DND-41 (cell line): ENCODE data around the gene ZNF70.

Experiments
- ATAC-seq: fragments of 200-7000 bp; cut with Tn5 transposase; 3 replicates; pipeline ENCODE4 v1.9.1; 2021; ENCODE audit warnings: low read depth; ENCODE audit not compliant: insufficient read depth
- DNase-seq: peaks from one replicate; pipeline ENCODE4 v3.0.0-alpha.2; 2020
- H2AFZ ChIP-seq: 2 replicates; pipeline ENCODE4 v1.6.0; 2012; ENCODE audit warnings: low read depth, low read length
- H3K27ac ChIP-seq: 2 replicates; pipeline ENCODE4 v1.5.1; 2012; ENCODE audit warnings: low read length, inconsistent platforms
- H3K27me3 ChIP-seq: fragments of 200-600 bp; sonication (generic); 2 replicates; pipeline ENCODE4 v1.6.0; 2012; ENCODE audit warnings: low read length, mild to moderate bottlenecking, inconsistent platforms; ENCODE audit not compliant: insufficient read depth, poor library complexity
- H3K36me3 ChIP-seq: 2 replicates; pipeline ENCODE4 v1.5.1; 2012; ENCODE audit warnings: low read length, inconsistent platforms; ENCODE audit not compliant: insufficient read depth
- H3K4me1 ChIP-seq: 2 replicates; pipeline ENCODE4 v1.5.1; 2012; ENCODE audit warnings: mild to moderate bottlenecking, low read length; ENCODE audit not compliant: insufficient read depth
- H3K4me2 ChIP-seq: 2 replicates; pipeline ENCODE4 v1.6.0; 2012; ENCODE audit warnings: mild to moderate bottlenecking, moderate library complexity, low read length, inconsistent platforms; ENCODE audit not compliant: insufficient read depth
- H3K4me3 ChIP-seq, 2 experiments: fragments of 200-600 bp in 1 of 2; shearing (Covaris generic) in 1 of 2; 2 replicates each; pipeline ENCODE4 v1.5.1; 2012 to 2016; ENCODE audit warnings: inconsistent platforms in 2 of 2, low read length in 2 of 2, mild to moderate bottlenecking in 2 of 2, low read depth in 1 of 2, moderate library complexity in 1 of 2
- H3K79me2 ChIP-seq: 2 replicates; pipeline ENCODE4 v1.6.0; 2012; ENCODE audit warnings: low read length, inconsistent platforms; ENCODE audit not compliant: insufficient read depth
- H3K9ac ChIP-seq: 2 replicates; pipeline ENCODE4 v1.6.0; 2012; ENCODE audit warnings: low read depth, mild to moderate bottlenecking, inconsistent platforms, low read length, moderate library complexity
- H3K9me3 ChIP-seq: 2 replicates; pipeline ENCODE4 v1.5.1; 2012; ENCODE audit warnings: low read length, moderate library complexity, mild to moderate bottlenecking, inconsistent platforms; ENCODE audit not compliant: insufficient read depth, severe bottlenecking
- H4K20me1 ChIP-seq: 2 replicates; pipeline ENCODE4 v1.6.0; 2012; ENCODE audit warnings: low read length; ENCODE audit not compliant: insufficient read depth
- EZH2 ChIP-seq: IDR thresholded peaks from 3 replicates; pipeline ENCODE4 v1.6.1; 2012; ENCODE audit warnings: borderline replicate concordance, low read depth, mild to moderate bottlenecking, moderate library complexity, low read length, inconsistent platforms; ENCODE audit not compliant: severe bottlenecking
- TF ChIP-seq, protein P1 (sequence below): IDR thresholded peaks from 2 replicates; pipeline ENCODE4 v1.5.1; 2012; ENCODE audit warnings: borderline replicate concordance, low read length, moderate library complexity, mild to moderate bottlenecking; ENCODE audit not compliant: poor library complexity, severe bottlenecking; ENCODE audit errors: extremely low read depth

The ZNF70 gene

DNA sequence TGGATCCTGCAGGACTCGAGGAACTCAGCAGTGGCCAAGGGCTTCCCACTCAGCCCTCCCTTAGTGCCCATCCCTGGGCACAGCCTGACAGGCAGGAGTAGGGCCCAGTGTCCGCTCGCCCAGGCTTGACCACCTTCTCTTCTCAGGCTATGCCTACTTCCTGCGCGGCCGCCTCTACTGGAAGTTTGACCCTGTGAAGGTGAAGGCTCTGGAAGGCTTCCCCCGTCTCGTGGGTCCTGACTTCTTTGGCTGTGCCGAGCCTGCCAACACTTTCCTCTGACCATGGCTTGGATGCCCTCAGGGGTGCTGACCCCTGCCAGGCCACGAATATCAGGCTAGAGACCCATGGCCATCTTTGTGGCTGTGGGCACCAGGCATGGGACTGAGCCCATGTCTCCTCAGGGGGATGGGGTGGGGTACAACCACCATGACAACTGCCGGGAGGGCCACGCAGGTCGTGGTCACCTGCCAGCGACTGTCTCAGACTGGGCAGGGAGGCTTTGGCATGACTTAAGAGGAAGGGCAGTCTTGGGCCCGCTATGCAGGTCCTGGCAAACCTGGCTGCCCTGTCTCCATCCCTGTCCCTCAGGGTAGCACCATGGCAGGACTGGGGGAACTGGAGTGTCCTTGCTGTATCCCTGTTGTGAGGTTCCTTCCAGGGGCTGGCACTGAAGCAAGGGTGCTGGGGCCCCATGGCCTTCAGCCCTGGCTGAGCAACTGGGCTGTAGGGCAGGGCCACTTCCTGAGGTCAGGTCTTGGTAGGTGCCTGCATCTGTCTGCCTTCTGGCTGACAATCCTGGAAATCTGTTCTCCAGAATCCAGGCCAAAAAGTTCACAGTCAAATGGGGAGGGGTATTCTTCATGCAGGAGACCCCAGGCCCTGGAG, 32.6 kb upstream of the ZNF70 start:
- H3K9ac ChIP-seq: no peak overlapping the region
- no peak overlapping the region for H2AFZ ChIP-seq
- no peak for DNase-seq
- H3K36me3 ChIP-seq: peaks cover 3% of the 10 kb centered on the region
- TF ChIP-seq, protein P1, sequence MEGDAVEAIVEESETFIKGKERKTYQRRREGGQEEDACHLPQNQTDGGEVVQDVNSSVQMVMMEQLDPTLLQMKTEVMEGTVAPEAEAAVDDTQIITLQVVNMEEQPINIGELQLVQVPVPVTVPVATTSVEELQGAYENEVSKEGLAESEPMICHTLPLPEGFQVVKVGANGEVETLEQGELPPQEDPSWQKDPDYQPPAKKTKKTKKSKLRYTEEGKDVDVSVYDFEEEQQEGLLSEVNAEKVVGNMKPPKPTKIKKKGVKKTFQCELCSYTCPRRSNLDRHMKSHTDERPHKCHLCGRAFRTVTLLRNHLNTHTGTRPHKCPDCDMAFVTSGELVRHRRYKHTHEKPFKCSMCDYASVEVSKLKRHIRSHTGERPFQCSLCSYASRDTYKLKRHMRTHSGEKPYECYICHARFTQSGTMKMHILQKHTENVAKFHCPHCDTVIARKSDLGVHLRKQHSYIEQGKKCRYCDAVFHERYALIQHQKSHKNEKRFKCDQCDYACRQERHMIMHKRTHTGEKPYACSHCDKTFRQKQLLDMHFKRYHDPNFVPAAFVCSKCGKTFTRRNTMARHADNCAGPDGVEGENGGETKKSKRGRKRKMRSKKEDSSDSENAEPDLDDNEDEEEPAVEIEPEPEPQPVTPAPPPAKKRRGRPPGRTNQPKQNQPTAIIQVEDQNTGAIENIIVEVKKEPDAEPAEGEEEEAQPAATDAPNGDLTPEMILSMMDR: no peak
- TF ChIP-seq EZH2: no peak
- H3K4me2 ChIP-seq: no peak overlapping the region
- no peak overlapping the region for H3K4me3 ChIP-seq
- peaks cover 15% of the 10 kb centered on the region for H3K79me2 ChIP-seq
- H3K27ac ChIP-seq: no peak overlapping the region
- H3K4me1 ChIP-seq: peaks cover 25% of the 10 kb centered on the region
- peaks cover 12% of the 10 kb centered on the region for H4K20me1 ChIP-seq
- H3K27me3 ChIP-seq: no peaks in the 10 kb centered on the region
- ATAC-seq: no peak
- no peaks in the 10 kb centered on the region for H3K9me3 ChIP-seq

DNA sequence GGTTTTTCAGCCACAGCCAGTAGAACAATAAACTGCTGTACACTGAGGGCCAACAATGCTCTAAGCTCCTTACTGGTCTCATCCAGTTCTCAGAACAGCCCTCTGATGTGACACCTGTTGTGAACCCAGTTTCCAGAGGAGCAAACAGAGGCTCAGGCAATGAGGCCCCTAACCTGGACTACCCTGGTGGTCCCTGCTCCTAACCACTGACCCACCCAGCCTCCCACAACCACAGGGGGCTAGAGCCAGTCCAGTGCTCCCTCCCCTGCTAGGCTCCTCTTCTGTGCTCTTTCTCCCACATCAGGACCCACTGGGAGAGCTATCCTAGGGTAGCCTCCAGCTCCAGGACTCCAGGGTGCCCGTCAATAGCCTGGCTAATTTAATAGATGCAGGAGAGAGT, 31.8 kb upstream of the ZNF70 start:
- Histone ChIP-seq H3K27me3 (no peaks in the 10 kb centered on the region), H3K9ac (no peak overlapping the region), H3K27ac (no peak overlapping the region), H3K4me1 (peaks cover 17% of the 10 kb centered on the region), H3K79me2 (peaks cover 7% of the 10 kb centered on the region), H3K9me3 (no peaks in the 10 kb centered on the region), H2AFZ (no peak overlapping the region), H4K20me1 (peaks cover 4% of the 10 kb centered on the region), H3K4me3 (no peak overlapping the region), H3K4me2 (no peak overlapping the region), H3K36me3 (no peaks in the 10 kb centered on the region)
- TF ChIP-seq, protein P1: no peak
- TF ChIP-seq EZH2: no peak
- ATAC-seq (no peak), DNase-seq (no peak)

DNA sequence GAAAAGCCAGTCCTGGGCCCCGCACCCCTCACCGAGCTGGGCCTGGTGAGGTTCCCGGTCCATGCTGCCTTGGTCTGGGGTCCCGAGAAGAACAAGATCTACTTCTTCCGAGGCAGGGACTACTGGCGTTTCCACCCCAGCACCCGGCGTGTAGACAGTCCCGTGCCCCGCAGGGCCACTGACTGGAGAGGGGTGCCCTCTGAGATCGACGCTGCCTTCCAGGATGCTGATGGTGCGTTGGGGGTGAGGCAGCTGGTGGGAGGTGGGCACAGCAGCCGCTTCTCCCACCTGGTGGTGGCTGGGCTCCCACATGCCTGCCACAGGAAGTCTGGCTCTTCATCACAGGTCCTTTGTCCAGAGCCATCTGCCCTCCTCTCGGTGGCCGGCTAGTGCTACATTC, 31.3 kb upstream of the ZNF70 start:
- Histone ChIP-seq H3K9me3 (no peaks in the 10 kb centered on the region), H3K27ac (no peak overlapping the region), H3K4me3 (no peak overlapping the region), H3K4me1 (peaks cover 14% of the 10 kb centered on the region), H3K4me2 (no peak overlapping the region), H3K36me3 (no peaks in the 10 kb centered on the region), H3K79me2 (peaks cover 2% of the 10 kb centered on the region; the same call in 1 of the 2 replicates), H3K27me3 (no peaks in the 10 kb centered on the region), H3K9ac (no peak overlapping the region), H4K20me1 (no peaks in the 10 kb centered on the region), H2AFZ (no peak overlapping the region)
- ATAC-seq (no peak), DNase-seq (no peak)
- TF ChIP-seq, protein P1: no peak
- TF ChIP-seq EZH2: no peak
